Testis (tissue), 3 donors: Measurements from ENCODE around the gene ARID4B. TPM values are rescaled to one million over a fixed set of nuclear protein-coding genes. Genes with fewer than 3 reads are reported as not detected.
"Not testable (repeated sequence)": the region's sequence is repeated elsewhere in the genome, so short reads cannot be mapped to it uniquely, and the experiment has no call there.

Experiments used
- DNase-seq: peaks from one replicate; pipeline ENCODE4 v3.0.0-alpha.2; 2019
- H3K27ac ChIP-seq, 2 donors: fragments of 200-600 bp; sonication (generic); one replicate each; pipeline ENCODE4 v1.5.1; 2019
- H3K27me3 ChIP-seq: fragments of 200-600 bp; sonication (generic); one replicate; pipeline ENCODE4 v1.5.1; 2019
- H3K36me3 ChIP-seq: fragments of 200-600 bp; sonication (generic); one replicate; pipeline ENCODE4 v1.5.1; 2017; ENCODE audit warnings: low read depth; ENCODE audit errors: missing control alignments
- H3K4me1 ChIP-seq: fragments of 200-600 bp; sonication (generic); one replicate; pipeline ENCODE4 v1.5.1; 2019
- H3K4me3 ChIP-seq, 2 donors: fragments of 200-600 bp; sonication (generic); one replicate each; pipeline ENCODE4 v1.5.1; 2017 to 2019
- H3K9me3 ChIP-seq: fragments of 200-600 bp; sonication (generic); one replicate; pipeline ENCODE4 v1.5.1; 2017
- POLR2A ChIP-seq: fragments of 450-650 bp; IDR thresholded peaks from one replicate; pipeline ENCODE4 v1.6.1; 2017; ENCODE audit warnings: antibody characterized with exemption, mild to moderate bottlenecking, moderate library complexity
- WGBS, 2 donors: methylation state at CpG; one replicate each; pipeline ENCODE4 v1.1.5; 2018; 5-methylcytosine and 5-hydroxymethylcytosine counted together
- intact Hi-C: fragments of 100-400 bp; cut with DNase I; formaldehyde crosslinking; loops from one replicate; pipeline ENCODE4 v1.15.1; 2023; ENCODE audit warnings: low total_unique reads
- polyA plus RNA-seq: library from polyadenylated mRNA; stranded (reverse); fragments of 350-450 nt; fragmentation: Illumina TruSeq; extraction: RNeasy Lipid Tissue Mini Kit (QIAGEN cat#74804); gene quantifications from one replicate; pipeline ENCODE4 v1.2.3, GENCODE V29; 2014; ENCODE audit warnings: low read depth, low replicate concordance; ENCODE audit not compliant: insufficient read depth
- total RNA-seq, 2 donors: library from RNA; depleted of rRNA; stranded (reverse); fragments of >200 nt; gene quantifications; one replicate each; pipeline ENCODE4 v1.2.3, GENCODE V29; 2016
- TF ChIP-seq, protein P1 (sequence below), 3 experiments: fragments of 450-650 bp in 2 of 3; fragments of 200-600 bp in 1 of 3; sonication (generic) in 1 of 3; IDR thresholded peaks; one replicate each; pipeline ENCODE4 v1.5.1; 2016 to 2019; ENCODE audit warnings: antibody characterized with exemption in 3 of 3, mild to moderate bottlenecking in 2 of 3, moderate library complexity in 1 of 3

ARID4B gene
- total and polyA plus RNA-seq, 3 donors from 2014 or later, result 11.6 to 72.4 (median 60.0) TPM

DNA sequence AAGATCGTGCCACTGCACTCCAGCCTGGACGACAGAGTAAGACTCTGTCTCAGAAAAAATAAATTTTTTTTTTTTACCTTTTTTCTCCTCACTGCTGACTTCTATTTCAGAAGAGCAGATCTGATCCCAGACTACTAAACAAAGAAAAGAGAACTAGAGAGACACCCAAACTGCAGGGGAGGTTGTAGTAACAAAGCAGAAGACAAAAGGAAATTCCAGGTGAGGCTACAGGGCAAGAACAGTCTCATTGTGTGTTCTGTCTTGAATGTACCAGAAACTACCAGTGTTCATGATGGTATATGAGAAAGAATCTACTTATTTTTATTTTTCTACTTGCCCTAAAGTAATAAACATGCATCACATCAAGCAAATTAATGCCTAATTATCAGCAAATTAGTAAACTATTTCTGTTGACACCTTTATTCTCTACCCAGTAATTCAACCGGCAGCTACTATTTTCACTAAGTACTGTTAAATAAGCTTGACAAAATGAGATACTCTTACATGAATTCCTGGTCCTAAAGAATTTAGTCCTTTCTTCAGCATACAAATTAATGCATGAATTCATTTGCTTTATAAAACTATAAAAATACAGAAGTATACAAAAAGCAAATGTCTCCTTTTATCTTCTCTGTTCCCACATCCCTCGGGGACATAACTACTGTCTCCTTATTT lies 40.6 kb downstream of the ARID4B start:
- intact Hi-C loops, result no loop called here
- Histone ChIP-seq H3K9me3 (no peaks in the 10 kb centered on the region), H3K4me3 (no peak overlapping the region), H3K27ac (no peak overlapping the region), H3K27me3 (no peaks in the 10 kb centered on the region), H3K36me3 (no peaks in the 10 kb centered on the region), H3K4me1 (peaks cover 4% of the 10 kb centered on the region)
- WGBS, 2 donors, result 85 to 91% methylated on average over 4 of the region's 4 CpGs
- no peak for TF ChIP-seq POLR2A
- no peak for DNase-seq

DNA sequence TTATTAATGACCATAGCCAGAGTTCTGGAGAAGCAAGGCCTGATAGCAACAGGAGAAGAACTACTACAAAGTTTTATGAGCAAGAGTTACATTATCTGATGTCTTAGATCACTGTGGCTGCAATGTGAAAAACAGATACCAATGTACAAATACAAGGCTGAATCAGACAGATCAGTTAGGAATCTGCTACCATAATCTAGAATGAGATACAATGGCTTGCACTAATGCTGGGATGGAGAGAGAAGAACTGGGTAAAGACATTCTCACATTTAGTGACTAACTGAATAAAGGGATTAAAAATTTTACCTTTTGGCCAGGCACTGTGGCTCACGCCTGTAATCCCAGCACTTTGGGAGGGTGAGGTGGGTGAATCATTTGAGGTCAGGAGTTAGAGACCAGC lies 41.3 kb downstream of the ARID4B start:
- Histone ChIP-seq H3K27ac (no peak overlapping the region), H3K9me3 (no peaks in the 10 kb centered on the region), H3K4me1 (peaks cover 4% of the 10 kb centered on the region), H3K36me3 (no peaks in the 10 kb centered on the region), H3K4me3 (no peak overlapping the region), H3K27me3 (no peaks in the 10 kb centered on the region)
- WGBS, 2 donors, result 88 to 90% methylated on average over 1 of the region's 1 CpG
- no peak for DNase-seq
- intact Hi-C loops, result no loop called here
- TF ChIP-seq, protein P1, sequence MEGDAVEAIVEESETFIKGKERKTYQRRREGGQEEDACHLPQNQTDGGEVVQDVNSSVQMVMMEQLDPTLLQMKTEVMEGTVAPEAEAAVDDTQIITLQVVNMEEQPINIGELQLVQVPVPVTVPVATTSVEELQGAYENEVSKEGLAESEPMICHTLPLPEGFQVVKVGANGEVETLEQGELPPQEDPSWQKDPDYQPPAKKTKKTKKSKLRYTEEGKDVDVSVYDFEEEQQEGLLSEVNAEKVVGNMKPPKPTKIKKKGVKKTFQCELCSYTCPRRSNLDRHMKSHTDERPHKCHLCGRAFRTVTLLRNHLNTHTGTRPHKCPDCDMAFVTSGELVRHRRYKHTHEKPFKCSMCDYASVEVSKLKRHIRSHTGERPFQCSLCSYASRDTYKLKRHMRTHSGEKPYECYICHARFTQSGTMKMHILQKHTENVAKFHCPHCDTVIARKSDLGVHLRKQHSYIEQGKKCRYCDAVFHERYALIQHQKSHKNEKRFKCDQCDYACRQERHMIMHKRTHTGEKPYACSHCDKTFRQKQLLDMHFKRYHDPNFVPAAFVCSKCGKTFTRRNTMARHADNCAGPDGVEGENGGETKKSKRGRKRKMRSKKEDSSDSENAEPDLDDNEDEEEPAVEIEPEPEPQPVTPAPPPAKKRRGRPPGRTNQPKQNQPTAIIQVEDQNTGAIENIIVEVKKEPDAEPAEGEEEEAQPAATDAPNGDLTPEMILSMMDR (IDR thresholded peaks at IDR 0.05), result no peak
- no peak for TF ChIP-seq POLR2A

DNA sequence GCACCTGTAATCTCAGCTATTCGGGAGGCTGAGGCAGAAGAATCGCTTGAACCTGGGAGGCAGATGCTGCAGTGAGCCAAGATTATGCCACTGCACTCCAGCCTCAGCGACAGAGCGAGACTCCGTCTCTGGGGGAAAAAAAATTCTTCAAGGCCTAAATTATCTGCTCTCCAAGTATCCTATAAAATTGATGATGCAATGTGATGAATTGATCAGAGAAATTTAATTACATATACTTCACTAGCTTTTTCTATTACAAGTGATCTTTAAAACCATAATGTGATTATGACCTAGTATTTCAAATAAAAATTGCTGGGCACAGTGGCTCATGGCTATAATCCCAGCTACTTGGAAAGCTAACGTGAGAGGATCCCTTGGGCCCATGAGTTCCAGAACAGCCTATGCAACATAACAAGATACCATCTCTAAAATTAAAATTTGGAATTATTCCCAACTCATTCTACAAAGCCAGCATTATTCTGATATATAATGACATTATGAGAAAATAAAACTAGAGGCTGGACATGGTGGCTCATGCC lies 43.7 kb downstream of the ARID4B start:
- WGBS, 2 donors, result 85 to 88% methylated on average over 6 of the region's 6 CpGs
- intact Hi-C loops, result no loop called here

DNA sequence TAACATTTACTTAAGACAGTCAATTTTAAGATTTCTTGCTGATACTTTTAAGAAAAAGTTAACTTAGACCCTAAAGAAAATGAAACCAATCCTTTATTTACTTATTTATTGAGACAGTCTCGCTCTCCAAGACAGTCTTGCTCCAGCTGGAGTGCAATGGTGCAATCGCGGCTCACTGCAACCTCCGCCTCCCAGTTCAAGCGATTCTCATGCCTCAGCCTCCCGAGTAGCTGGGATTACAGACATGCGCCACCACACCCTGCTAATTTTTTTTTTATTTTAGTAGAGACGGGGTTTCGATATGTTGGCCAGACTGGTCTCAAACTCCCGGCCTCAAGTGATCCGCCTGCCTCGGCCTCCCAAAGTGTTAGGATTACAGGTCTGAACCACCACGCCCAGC lies 44.3 kb downstream of the ARID4B start:
- not testable (repeated sequence) for H3K27ac ChIP-seq, DNase-seq

More for the DNA sequence above, 43.7 kb downstream of the ARID4B start:
- Histone ChIP-seq H3K36me3 (no peaks in the 10 kb centered on the region), H3K27me3 (no peaks in the 10 kb centered on the region), H3K4me1 (peaks cover 5% of the 10 kb centered on the region), H3K9me3 (no peaks in the 10 kb centered on the region), H3K27ac (no peak overlapping the region), H3K4me3 (no peak overlapping the region)
- DNase-seq, result no peak
- TF ChIP-seq, protein P1 (IDR thresholded peaks at IDR 0.05), result no peak
- no peak for TF ChIP-seq POLR2A

DNA sequence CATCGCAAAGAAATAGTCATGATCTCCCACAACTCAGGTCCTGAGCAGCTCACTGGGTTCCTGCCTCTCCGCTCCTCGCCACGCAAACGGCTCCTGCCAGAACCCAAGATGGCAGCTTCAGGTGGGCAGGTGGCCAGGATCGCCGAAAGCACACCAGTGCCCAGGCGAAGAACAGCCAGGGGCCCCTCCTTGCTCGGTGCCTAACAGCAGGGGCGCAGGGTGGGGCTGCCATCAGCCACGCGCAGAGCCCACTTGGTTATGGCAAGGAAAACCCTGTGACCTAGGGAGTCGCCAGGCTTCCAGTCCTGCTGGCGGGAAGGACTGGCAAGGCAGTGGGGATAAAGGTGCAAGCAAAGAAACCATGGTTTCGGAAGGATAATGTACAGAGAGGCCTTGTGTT lies 47.5 kb downstream of the ARID4B start:
- WGBS, 2 donors, result 94 to 95% methylated on average over 15 of the region's 15 CpGs
- TF ChIP-seq, protein P1 (IDR thresholded peaks at IDR 0.05), result no peak
- no peak for TF ChIP-seq POLR2A
- intact Hi-C loops, result no loop called here
- no peak for DNase-seq
- no peak overlapping the region for H3K4me3 ChIP-seq
- H3K9me3 ChIP-seq, result no peaks in the 10 kb centered on the region
- no peak overlapping the region for H3K27ac ChIP-seq
- no peaks in the 10 kb centered on the region for H3K27me3 ChIP-seq
- no peaks in the 10 kb centered on the region for H3K36me3 ChIP-seq
- peaks cover 7% of the 10 kb centered on the region for H3K4me1 ChIP-seq

More for the DNA sequence above, 44.3 kb downstream of the ARID4B start:
- 96% methylated on average over 13 of the region's 13 CpGs for WGBS, 2 donors
- H3K4me1 ChIP-seq, result peaks cover 11% of the 10 kb centered on the region
- H3K4me3 ChIP-seq, H3K27me3 ChIP-seq, H3K9me3 ChIP-seq, intact Hi-C loops, H3K36me3 ChIP-seq: not testable (repeated sequence)

DNA sequence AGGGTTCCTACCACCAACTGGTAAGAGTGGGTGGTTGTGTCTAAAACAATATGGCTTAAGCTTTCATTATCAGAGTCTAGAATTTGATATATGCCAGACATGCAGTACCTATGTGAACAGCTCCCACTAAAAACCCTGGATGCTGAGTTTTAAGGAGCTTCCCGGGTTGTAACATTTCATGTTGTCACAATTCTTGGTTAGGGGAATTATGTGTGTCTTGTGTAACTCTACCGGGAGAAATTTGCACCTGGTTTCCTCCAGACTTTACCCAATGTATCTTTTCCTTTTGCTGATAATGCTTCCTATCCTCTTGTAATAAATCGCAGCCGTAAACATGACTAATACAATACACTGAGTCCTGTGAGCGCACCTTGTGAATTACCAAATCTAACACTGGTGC lies 48.3 kb downstream of the ARID4B start:
- TF ChIP-seq POLR2A, result no peak
- TF ChIP-seq, protein P1 (IDR thresholded peaks at IDR 0.05), result no peak
- intact Hi-C loops, result no loop called here
- H3K27ac ChIP-seq, result no peak overlapping the region
- H3K36me3 ChIP-seq, result no peaks in the 10 kb centered on the region
- H3K27me3 ChIP-seq, result no peaks in the 10 kb centered on the region
- H3K4me3 ChIP-seq, result no peak overlapping the region
- H3K9me3 ChIP-seq, result no peaks in the 10 kb centered on the region
- H3K4me1 ChIP-seq, result peaks cover 7% of the 10 kb centered on the region
- no peak for DNase-seq
- 72 to 74% methylated on average over 5 of the region's 5 CpGs for WGBS, 2 donors
